NCI-H345 treated with DMSO at 0.1 percent for 48 hours (cell line): ENCODE data around the gene ARMC2.

Experiments
- DNase-seq: peaks from one replicate; lab custom pipeline; 2025; ENCODE audit not compliant: unreplicated experiment; lab: John Stamatoyannopoulos, UW

ARMC2 gene

DNA sequence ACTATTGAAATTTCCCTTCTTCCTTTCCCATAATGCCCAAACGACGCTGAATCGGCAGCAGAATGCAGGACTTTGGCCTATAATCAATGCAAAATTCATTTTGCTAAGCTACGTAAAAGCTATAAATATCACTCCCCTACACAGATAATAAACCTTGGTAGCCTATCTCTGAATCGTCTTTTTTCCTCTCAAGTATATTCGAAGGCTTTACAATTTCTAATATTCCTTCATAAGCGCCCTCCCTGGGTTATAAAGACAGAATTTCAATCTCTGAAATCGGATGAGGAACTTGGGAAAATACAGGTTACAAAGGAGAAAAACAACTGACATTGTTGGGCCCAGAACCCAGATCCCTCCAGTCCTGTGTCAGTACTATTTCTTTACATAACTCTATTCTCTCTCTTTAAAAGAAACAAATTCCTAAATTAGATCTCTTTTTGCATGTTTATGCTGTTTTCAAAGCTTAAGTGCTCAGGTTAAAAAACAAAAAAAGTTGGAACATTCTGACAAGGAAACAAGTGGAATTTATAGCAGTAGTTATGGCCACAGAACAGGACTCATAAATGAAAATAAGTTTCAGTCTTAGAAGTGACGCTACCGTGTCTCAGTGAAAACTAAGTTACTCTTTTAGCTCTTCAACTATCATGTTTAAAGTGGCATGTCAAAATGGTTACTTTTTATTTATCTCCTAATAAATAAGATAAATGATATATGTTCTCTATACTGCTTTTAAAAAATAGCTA, 161.9 kb downstream of the ARMC2 start:
- DNase-seq, result no peak

DNA sequence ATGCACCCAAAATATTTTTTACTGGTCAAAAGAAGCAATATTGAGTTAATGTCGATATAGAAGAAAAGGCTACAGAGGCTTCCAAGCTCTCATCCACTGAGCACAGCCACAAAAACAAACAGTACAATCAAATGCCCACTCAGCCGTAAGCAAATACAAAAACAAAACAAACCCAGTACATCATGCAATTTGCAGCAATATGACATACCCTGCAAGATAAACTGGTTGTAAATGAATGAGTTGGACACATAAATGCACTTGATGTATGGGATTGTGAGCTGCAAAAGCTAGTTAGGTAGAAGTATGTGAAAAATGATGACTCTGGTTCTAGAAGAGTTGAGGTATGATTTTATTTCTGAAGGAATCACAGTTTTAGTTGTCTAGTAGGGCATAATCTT, 162.5 kb downstream of the ARMC2 start:
- DNase-seq, result no peak

DNA sequence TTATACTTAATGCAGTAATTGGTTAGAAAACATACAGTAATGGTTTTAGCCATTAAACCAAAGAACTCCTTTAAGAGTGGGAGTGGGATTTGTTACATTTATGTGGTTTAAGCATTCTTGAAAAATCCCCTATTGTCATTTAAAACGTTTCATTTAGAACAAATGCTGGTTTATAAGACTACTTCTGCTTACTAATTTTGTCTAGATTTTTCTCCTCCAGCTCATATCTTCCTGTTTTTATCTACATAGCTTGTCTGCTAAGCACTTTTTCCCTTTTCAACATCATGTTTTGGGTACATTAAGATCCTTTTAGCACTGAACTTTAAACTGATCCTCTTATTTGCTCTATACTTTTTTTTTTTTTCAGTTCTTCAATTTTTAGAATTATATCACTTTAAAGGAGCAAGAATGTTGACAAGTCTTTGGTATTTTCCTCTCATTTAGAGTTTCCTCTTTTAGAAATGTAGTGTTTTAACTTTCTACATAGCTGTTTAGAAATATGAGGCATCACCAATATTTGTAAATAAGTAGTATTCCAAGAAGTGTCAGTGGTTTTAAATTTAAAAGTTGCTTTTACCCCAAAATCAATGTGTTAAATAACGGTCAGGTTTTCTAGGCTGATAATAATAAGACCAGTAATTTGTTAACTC, 165.6 kb downstream of the ARMC2 start:
- no peak for DNase-seq

DNA sequence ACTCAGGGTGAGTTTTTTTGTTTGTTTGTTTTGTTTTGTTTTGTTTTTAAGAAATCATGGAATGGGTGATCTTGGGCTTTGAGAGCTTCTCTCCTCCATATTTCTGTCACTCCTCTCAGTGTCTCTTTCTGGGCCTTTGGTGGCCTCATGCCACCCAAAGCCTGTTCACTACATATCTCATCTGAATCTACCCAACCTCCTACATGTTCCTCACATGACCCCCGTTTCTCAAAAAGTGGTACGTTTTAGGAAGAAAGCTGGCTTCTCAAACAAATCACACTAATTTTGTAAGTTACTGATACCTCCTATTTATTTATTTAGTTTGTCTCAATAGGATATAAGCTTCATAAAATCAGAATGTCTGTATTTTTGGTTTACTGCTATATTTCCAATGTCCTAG, 166.4 kb downstream of the ARMC2 start:
- DNase-seq, result no peak

DNA sequence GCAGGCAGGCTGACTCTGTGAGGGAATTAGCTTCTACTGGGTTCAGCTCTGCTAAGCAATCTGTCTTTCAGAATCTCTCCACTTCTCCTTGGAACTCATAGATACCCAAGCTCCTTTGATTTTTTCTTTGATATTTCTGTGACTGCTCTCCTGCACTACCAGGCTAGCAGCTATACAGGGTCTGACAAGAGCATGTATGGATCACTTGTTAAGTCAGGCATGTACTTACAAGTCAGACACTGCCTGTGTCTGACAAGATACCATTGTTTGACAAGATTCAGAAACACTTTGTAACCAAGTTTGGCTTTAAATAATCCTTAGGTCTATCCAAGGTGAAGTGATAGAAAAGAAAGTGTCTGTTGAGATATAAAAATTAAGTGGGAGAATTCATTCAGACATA, 167.0 kb downstream of the ARMC2 start:
- DNase-seq, result no peak

DNA sequence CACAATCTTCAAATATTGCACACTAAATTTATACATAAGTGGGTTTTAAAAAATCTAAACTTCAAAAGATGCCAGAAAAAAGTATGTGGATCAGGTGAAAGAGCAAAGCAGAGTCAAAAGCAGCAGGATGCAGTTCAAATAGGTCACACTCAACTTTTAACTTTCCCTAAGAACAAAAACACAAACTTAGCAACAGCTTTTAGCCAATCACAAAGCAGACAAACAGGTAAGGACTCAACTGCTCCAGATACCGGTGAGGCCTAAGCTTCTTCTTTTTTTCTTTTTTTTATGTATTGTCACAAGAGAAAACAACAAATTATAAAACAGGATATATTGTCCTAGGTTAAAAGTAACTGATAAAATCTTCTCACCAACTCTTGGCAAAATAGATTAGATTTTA, 171.7 kb downstream of the ARMC2 start:
- no peak for DNase-seq

DNA sequence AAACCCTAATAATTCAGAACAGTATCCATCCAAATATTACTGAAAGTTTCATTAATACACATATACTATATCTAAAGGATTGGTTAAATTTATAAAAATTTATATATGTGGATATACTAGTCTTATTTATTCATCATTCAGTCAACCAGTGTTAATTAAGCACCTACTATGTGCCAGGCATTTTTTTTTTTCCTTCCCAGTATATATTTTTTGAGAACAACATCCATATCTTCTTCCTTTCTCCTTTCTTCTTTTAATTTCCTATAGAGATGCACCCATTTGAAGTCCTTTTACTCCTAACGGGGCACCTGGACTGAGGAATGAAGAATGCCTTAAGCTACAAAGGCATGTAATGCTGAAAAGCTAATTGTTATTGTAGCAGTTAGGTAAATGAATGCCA, 173.6 kb downstream of the ARMC2 start:
- no peak for DNase-seq

DNA sequence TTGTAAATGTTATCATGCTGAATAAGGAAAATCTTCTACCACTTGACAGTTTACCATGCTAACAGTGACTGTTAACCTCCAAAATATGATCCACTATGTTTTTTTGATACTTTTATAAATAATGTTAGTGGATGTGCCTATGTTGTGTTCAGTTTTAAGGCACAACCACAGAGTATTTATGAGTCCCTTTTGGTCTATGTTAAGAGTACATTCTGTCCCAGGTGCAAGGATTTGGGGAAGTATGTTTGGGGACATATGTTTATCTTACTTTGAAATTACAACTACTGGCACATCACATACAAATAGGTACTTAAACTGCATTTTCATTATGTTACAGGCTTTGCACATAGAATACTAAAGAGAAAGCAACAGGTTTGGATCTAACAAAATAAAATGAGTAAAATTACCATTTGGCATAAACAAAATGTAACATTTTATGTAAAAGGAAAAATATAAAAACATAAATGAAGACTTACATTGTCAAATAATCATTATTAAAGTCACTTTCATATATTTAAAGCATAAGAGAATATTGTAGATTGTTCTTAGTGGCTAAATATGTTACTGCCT, 175.2 kb downstream of the ARMC2 start:
- DNase-seq, result no peak
